ENCODE measurements around the gene MKLN1. TPM values are rescaled to one million over a fixed set of nuclear protein-coding genes. Genes with fewer than 3 reads are reported as not detected.

MKLN1 gene
- total RNA-seq, 1 donor from 2014 or later: 60.4 TPM

DNA sequence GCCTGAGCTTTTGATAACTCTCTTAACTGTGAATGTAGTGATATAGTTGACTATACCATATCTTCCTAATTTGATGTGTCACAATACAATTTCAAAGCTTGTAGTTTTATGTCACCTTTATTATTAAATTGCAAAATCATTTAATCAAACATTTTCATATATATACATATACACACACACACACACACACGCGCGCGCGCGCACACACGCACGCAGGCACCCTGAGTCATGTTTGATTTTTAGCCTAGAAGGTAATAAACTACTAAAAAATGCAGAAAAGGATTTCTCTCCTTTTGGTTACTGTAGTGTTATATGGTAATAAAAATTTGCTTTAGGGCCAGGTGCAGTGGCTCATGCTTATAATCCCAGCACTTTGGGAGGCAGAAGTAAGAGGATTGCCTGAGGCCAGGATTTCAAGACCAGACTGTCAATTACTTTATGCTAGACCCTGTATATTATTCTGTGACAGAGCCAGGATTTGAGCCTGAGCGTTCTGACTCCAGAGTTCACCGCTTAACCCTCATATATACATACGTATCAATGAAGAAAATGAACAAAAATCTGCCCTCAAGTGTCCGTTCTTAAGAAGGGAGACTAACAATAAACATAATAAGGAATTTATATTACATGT is 139.2 kb downstream of the MKLN1 start:
- no peak overlapping the region for H3K4me3 ChIP-seq
- peaks cover 93% of the 10 kb centered on the region for H3K36me3 ChIP-seq
- TF ChIP-seq, protein P1, sequence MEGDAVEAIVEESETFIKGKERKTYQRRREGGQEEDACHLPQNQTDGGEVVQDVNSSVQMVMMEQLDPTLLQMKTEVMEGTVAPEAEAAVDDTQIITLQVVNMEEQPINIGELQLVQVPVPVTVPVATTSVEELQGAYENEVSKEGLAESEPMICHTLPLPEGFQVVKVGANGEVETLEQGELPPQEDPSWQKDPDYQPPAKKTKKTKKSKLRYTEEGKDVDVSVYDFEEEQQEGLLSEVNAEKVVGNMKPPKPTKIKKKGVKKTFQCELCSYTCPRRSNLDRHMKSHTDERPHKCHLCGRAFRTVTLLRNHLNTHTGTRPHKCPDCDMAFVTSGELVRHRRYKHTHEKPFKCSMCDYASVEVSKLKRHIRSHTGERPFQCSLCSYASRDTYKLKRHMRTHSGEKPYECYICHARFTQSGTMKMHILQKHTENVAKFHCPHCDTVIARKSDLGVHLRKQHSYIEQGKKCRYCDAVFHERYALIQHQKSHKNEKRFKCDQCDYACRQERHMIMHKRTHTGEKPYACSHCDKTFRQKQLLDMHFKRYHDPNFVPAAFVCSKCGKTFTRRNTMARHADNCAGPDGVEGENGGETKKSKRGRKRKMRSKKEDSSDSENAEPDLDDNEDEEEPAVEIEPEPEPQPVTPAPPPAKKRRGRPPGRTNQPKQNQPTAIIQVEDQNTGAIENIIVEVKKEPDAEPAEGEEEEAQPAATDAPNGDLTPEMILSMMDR (IDR thresholded peaks at IDR 0.05): no peak
- H3K9me3 ChIP-seq: no peaks in the 10 kb centered on the region
- H3K27me3 ChIP-seq (ENCODE audit: low read depth): no peaks in the 10 kb centered on the region
- ATAC-seq: no peak
- no peak for DNase-seq
- H3K27ac ChIP-seq: no peak overlapping the region
- H3K4me1 ChIP-seq: no peaks in the 10 kb centered on the region
- intact Hi-C loops (cut with DNase I): no loop called here

DNA sequence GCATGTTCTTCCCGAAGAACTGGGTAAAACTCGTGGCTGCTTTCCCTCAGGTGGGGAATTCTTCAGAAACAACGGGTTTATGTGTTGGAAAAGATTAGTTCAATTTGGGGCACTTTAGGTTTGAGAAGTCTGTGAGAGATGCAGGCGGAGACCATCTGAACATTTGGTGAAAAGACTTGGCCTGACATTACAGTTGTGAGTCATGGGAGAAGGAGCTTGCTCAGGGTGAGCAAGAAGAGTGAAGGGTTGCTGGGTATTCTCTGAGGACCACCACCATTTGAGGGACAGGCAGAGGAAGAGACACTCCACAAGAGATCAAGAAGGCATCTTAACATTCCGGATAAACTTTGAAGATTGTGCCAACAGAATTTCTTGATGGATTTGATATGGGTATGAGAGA is 140.1 kb downstream of the MKLN1 start:
- ATAC-seq (no peak), DNase-seq (no peak)
- H3K27ac ChIP-seq: no peak overlapping the region
- TF ChIP-seq, protein P1 (IDR thresholded peaks at IDR 0.05): no peak
- H3K27me3 ChIP-seq (ENCODE audit: low read depth): no peaks in the 10 kb centered on the region
- no peaks in the 10 kb centered on the region for H3K4me1 ChIP-seq
- peaks cover 87% of the 10 kb centered on the region for H3K36me3 ChIP-seq
- intact Hi-C loops (cut with DNase I): no loop called here
- H3K4me3 ChIP-seq: no peak overlapping the region
- no peaks in the 10 kb centered on the region for H3K9me3 ChIP-seq

DNA sequence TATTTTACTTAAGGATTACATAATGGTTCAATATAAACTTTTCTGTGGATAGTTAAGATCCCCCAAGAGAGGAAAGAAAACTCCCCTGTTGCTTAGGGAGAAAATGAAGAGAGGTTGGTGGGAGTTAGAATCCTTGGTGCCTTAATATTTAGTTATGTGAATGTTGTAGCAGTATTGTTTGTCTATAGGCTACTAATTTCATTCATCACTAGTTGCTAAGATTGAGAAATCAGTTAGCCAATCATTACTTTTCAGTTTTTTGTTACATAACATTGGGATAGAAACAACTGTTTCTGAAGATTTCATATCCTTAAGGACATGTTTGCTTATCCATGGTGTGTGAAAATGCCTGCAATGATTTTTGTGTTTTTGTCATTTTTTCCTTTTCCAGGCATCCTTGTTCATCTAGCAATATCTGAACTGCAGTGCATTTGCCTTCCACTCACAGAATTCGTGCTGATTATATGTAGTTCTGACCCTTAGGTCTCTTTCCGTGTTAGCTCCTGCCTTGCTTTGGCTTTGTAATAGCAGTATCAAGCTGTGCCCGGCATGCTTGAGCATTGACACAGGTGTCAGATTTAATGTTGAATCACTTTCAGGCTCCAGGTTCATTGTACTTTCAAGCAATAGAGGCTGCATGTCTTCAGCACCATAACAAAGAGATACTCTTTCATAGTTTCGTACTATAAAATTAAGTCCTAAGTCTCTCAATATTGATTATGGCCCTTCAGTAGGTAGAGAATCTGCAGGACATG is 143.8 kb downstream of the MKLN1 start:
- no peaks in the 10 kb centered on the region for H3K9me3 ChIP-seq
- peaks cover 53% of the 10 kb centered on the region for H3K36me3 ChIP-seq
- TF ChIP-seq, protein P1 (IDR thresholded peaks at IDR 0.05): no peak
- ATAC-seq (no peak), DNase-seq (no peak)
- no peaks in the 10 kb centered on the region for H3K27me3 ChIP-seq (ENCODE audit: low read depth)
- intact Hi-C loops (cut with DNase I): no loop called here
- no peak overlapping the region for H3K27ac ChIP-seq
- no peaks in the 10 kb centered on the region for H3K4me1 ChIP-seq
- no peak overlapping the region for H3K4me3 ChIP-seq

DNA sequence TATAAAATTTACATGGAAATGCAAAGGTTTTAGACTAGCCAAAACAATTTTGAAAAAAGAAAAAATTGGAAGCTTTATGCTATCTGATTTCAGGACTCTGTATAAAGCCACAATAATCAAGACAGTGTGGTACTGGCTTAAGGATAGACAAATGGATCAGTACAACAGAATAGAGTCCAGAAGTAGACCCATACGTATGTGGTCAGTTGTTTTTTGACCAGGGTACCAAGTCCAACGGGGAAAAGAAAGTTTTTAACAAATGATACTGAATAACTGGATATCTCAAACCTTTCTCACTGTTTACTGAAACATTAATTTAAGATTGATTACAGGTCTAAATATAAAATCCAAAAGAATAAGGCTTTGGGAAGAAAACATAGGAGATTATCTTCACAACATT is 149.1 kb downstream of the MKLN1 start:
- intact Hi-C loops (cut with DNase I): no loop called here
- peaks cover 12% of the 10 kb centered on the region for H3K4me1 ChIP-seq
- no peak overlapping the region for H3K27ac ChIP-seq
- H3K9me3 ChIP-seq: no peaks in the 10 kb centered on the region
- DNase-seq (no peak), ATAC-seq (no peak)
- no peaks in the 10 kb centered on the region for H3K27me3 ChIP-seq (ENCODE audit: low read depth)
- peaks cover 1% of the 10 kb centered on the region for H3K36me3 ChIP-seq
- TF ChIP-seq, protein P1 (IDR thresholded peaks at IDR 0.05): no peak
- no peak overlapping the region for H3K4me3 ChIP-seq

DNA sequence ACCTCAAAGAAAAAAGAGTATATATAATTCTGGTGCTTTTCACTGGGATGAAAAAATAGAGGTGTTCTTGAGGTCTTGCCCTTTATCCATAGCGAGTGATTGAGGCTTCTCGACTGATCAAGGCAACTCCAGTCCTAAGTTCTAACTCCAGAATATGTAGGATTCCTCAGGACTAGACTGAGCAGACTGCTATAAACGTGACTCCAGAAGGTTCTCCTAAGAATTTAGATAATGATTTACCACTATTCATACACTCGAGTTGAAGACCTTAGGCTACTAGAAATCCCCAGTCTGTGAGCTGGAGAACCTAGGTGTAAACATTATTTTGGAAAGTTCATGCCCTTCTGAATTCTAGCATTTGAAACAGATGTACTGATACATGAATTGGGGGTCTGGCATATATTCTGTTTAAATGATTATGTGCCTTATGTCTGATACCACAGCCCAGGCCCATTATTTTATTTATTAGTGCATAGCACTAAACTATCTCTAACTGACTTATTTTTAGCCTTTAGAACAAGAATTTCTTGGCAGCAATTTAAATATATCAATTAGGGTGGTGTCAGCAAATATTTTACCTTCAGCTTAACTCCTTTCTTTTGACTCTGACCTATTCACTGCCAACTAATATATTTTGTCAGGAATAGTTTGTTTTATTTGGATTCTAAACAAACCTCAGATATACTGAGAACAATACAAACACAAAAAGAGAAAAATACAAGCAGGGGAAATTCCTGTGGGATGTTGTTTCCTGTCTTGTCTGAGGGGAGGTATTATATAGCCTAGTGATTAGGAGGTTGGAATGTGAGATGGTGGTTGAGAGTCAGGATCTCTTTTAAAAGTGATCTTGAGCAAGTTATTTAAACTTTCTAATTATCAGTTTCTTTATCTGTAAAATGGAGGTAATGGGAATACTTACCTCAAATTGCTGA is 153.0 kb downstream of the MKLN1 start:
- intact Hi-C loops (cut with DNase I): no loop called here
- ATAC-seq (peak; percentile 55 to 74), DNase-seq (no peak)
- Histone ChIP-seq H3K4me1 (peaks cover 12% of the 10 kb centered on the region), H3K4me3 (no peak overlapping the region), H3K36me3 (no peaks in the 10 kb centered on the region), H3K9me3 (no peaks in the 10 kb centered on the region), H3K27ac (no peak overlapping the region), H3K27me3 (ENCODE audit: low read depth) (no peaks in the 10 kb centered on the region)
- TF ChIP-seq, protein P1 (IDR thresholded peaks at IDR 0.05): no peak
